CD1c-positive myeloid dendritic cell (primary cell): ENCODE results near the gene RNF220.
A peak's percentile ranks its signal among the peaks of the same experiment; 100 is the strongest.

Source experiments
- DNase-seq: peaks from one replicate; pipeline ENCODE4 v3.0.0-alpha.2; 2016; ENCODE audit errors: extremely low spot score

Gene RNF220

DNA sequence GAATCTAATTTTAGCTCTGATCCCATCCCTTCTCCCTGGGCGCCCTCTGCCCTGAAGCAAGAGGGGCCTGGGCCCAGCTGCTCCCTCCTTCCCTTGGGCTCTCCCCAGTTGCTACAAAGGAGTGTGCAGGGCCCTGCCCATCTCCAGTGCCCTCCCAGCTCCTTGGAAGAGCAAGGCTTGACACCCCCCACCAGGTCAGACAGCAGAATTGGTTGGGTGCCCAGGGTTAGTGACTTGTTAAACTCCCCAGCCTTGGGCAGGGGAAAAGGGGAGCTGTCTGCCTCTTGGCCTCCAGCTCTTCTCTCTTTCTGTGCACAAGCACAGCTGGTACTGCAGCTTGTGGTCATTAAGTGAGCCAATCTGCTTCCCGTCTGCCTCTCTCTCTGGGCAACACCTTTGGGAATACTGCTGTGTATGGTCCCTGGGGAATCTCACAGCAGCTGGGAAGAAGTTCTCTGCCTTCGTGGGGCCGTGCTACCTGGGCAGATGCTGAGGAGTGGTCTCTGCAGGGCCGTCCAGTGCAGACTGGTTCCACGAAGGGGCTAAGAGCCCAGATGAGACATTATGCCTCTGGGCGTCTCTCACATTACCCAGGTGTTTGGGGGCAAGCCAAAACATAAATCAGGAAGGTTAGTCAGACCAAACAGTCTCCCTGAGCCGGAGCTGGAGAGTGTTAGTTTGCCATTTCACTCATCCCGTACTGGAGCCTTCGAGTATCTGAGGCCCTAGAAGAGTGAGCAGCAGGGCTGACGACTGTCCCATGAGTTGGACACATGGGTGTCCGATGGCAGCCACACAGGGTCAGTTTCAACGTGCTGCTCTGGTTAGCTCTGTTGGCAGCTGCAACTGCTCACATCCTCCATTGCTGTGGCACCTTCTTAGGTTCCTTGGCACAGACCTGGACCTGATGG, 231.9 kb downstream of the RNF220 start:
- DNase-seq, result no peak

GRCh38 chr1:44637702-44638411, 232.8 kb downstream of the RNF220 start:
- no peak for DNase-seq

GRCh38 chr1:44640200-44640853, 235.3 kb downstream of the RNF220 start:
- no peak for DNase-seq

DNA sequence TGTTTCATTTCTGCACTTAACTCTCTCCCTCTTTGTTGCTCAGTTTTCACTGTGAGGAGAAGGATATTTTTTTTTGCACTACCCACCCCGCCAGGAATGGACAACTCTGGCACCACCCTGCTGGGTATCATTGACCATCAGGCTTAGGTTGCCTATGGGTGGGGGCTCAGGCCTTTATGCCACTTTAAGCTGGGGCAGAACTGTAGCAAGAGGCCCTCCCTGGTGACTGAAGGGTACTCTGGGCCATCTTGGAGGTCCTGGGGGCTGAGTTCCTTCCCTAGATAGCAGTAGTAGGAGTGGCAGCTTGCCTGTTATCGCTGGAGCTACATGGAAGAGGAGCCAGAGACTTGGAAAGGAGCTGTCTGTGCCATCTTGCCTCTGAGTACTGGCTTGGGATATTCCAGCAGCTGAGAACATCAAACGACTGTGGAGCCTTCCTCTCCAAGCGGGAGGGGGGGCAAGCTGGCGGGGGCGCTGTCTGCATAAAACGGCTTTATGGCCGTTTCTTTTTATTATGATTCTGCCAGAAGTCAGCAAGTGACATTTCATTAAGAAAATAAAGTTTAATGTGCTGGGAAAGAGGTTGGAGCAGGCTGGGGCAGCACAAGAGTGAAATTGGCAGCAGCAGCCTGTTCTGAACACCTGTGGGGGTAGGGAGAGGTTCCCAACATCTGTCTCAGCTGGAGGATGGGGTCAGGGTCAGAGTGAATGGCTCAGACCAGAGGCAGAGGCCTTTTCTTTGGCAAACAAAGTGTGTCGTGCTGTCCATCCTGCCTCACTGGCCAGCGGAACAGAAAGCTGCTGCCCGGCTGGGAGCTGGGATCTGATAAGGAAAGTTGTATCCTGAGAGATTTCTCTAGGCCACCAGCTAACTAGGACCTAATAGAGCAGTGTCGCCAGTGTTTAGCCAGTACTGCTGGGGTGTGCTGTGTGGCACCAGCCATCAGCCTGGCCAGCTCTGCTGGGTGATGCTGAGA, 236.4 kb downstream of the RNF220 start:
- no peak for DNase-seq

GRCh38 chr1:44642255-44642654, 237.2 kb downstream of the RNF220 start:
- DNase-seq, result no peak

DNA sequence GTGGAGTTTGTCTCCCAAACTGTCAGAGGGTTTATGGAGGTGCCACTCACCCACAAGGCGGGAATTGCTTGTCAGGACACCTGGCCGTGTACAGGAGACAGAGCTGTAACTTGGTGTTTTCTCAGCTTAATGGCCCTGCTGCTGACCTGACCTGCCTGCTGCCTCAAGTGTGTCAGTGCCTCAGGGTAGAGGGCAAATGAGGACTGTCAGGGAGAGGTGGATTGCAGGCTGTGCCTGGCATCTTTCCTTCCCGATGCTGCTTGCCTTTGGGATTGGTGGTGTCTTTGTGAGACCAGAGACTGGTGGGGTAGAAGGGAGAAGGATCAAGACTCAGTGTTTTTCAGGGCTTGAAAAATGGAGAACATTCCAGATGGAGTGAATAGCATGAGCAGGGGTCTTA, 237.9 kb downstream of the RNF220 start:
- DNase-seq, result no peak

GRCh38 chr1:44643721-44644334, 238.8 kb downstream of the RNF220 start:
- no peak for DNase-seq

GRCh38 chr1:44644806-44645205, 239.8 kb downstream of the RNF220 start:
- DNase-seq, result no peak

DNA sequence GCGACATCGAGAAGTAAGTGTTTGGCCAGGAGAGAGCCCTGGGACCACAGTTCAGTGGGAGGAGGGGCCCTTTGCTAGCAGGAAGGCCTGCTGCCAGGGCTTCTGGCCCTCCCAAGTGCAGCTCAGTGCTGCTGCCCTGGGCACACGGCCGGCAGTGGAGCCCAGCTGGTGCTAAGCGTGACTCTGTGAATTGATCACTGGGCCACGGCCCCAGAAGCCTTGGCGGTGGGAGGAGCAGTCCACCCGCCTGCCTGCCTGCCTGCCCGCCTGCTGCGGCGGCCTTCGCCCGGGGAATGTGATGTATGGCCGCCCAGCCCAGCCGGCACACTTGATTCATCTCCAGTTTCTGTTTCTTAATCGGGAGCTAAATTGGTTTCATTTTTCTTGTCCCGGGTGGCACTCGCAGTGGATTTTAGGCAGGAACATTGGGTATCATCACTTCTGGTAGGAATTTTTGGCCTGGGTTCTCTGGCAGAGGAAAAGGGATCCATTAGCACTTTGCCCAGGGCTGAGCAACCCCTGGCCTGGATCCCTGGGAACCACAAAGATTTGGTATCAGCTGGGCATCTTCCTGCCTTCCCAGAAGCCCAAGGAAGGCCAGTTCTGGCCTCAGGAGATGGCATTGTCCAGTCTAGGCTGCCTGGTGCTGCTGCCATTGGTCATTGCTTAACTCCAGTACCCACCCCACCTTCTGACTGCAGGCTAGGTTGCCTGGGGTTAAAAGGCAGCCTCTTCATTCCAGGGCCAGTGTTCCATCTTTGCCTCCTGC, 240.6 kb downstream of the RNF220 start:
- DNase-seq, result no peak

GRCh38 chr1:44646261-44647110, 241.4 kb downstream of the RNF220 start:
- DNase-seq, result no peak

- no peak for DNase-seq
Measured at GRCh38 chr1:44647896-44648295, 242.8 kb downstream of the RNF220 start.

GRCh38 chr1:44648529-44649250, 243.6 kb downstream of the RNF220 start:
- no peak for DNase-seq

DNA sequence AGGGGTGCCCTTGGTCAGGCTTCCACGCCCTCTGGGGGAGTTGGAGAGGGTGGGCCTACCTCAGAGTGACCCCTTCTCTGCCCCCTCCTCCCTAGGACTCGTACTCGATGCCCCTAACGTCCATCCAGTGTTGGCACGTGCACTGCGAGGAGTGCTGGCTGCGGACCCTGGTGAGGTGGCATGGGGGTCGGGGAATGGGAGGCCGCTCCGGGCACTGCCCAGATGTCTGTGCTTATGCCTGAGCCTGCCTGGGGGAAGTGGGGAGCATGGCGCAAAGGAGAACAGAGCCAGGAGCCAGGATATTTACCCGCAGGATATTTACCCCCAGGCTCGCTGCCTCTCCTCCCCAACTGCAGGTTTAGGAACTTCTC, 244.7 kb downstream of the RNF220 start:
- no peak for DNase-seq

GRCh38 chr1:44650159-44650831, 245.2 kb downstream of the RNF220 start:
- DNase-seq, result no peak

GRCh38 chr1:44651069-44651468, 246.0 kb downstream of the RNF220 start:
- DNase-seq, result no peak

GRCh38 chr1:44652445-44653106, 247.5 kb downstream of the RNF220 start:
- DNase-seq, result peak; percentile 74
